Testis (tissue), 3 donors: ENCODE measurements around the gene CCT4. TPM values are rescaled to one million over a fixed set of nuclear protein-coding genes. Genes with fewer than 3 reads are reported as not detected.
A peak's percentile ranks its signal among the peaks of the same experiment; 100 is the strongest.

Experiments used
- DNase-seq: peaks from one replicate; pipeline ENCODE4 v3.0.0-alpha.2; 2019
- H3K27ac ChIP-seq, 2 donors: fragments of 200-600 bp; sonication (generic); one replicate each; pipeline ENCODE4 v1.5.1; 2019
- H3K27me3 ChIP-seq: fragments of 200-600 bp; sonication (generic); one replicate; pipeline ENCODE4 v1.5.1; 2019
- H3K36me3 ChIP-seq: fragments of 200-600 bp; sonication (generic); one replicate; pipeline ENCODE4 v1.5.1; 2017; ENCODE audit warnings: low read depth; ENCODE audit errors: missing control alignments
- H3K4me1 ChIP-seq: fragments of 200-600 bp; sonication (generic); one replicate; pipeline ENCODE4 v1.5.1; 2019
- H3K4me3 ChIP-seq, 2 donors: fragments of 200-600 bp; sonication (generic); one replicate each; pipeline ENCODE4 v1.5.1; 2017 to 2019
- H3K9me3 ChIP-seq: fragments of 200-600 bp; sonication (generic); one replicate; pipeline ENCODE4 v1.5.1; 2017
- POLR2A ChIP-seq: fragments of 450-650 bp; IDR thresholded peaks from one replicate; pipeline ENCODE4 v1.6.1; 2017; ENCODE audit warnings: antibody characterized with exemption, mild to moderate bottlenecking, moderate library complexity
- WGBS, 2 donors: methylation state at CpG; one replicate each; pipeline ENCODE4 v1.1.5; 2018; 5-methylcytosine and 5-hydroxymethylcytosine counted together
- intact Hi-C: fragments of 100-400 bp; cut with DNase I; formaldehyde crosslinking; loops from one replicate; pipeline ENCODE4 v1.15.1; 2023; ENCODE audit warnings: low total_unique reads
- polyA plus RNA-seq: library from polyadenylated mRNA; stranded (reverse); fragments of 350-450 nt; fragmentation: Illumina TruSeq; extraction: RNeasy Lipid Tissue Mini Kit (QIAGEN cat#74804); gene quantifications from one replicate; pipeline ENCODE4 v1.2.3, GENCODE V29; 2014; ENCODE audit warnings: low read depth, low replicate concordance; ENCODE audit not compliant: insufficient read depth
- total RNA-seq, 2 donors: library from RNA; depleted of rRNA; stranded (reverse); fragments of >200 nt; gene quantifications; one replicate each; pipeline ENCODE4 v1.2.3, GENCODE V29; 2016
- TF ChIP-seq, protein P1 (sequence below), 3 experiments: fragments of 450-650 bp in 2 of 3; fragments of 200-600 bp in 1 of 3; sonication (generic) in 1 of 3; IDR thresholded peaks; one replicate each; pipeline ENCODE4 v1.5.1; 2016 to 2019; ENCODE audit warnings: antibody characterized with exemption in 3 of 3, mild to moderate bottlenecking in 2 of 3, moderate library complexity in 1 of 3

Gene CCT4
- total and polyA plus RNA-seq, 3 donors from 2014 or later: 82.3 to 196 (median 82.9) TPM

DNA sequence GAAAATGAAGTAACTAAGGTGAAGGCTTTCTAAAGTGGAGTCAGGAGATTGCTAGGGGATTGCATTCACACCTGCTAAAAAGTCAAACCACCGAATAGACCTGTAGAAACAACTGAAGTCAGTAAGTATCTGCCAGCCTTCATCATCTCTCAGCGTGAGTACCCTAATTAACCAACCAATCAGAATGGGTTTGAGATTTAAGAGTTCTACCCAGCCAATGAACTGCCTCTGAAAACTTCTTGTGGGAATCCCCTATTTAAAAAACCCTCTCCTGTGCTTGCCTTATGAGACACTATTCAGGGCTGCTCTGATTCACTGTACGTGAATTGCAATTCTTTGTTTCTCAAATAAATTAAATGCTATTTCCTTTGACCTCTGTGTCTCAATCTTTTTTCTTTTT is 31.2 kb downstream of the CCT4 start:
- TF ChIP-seq, protein P1, sequence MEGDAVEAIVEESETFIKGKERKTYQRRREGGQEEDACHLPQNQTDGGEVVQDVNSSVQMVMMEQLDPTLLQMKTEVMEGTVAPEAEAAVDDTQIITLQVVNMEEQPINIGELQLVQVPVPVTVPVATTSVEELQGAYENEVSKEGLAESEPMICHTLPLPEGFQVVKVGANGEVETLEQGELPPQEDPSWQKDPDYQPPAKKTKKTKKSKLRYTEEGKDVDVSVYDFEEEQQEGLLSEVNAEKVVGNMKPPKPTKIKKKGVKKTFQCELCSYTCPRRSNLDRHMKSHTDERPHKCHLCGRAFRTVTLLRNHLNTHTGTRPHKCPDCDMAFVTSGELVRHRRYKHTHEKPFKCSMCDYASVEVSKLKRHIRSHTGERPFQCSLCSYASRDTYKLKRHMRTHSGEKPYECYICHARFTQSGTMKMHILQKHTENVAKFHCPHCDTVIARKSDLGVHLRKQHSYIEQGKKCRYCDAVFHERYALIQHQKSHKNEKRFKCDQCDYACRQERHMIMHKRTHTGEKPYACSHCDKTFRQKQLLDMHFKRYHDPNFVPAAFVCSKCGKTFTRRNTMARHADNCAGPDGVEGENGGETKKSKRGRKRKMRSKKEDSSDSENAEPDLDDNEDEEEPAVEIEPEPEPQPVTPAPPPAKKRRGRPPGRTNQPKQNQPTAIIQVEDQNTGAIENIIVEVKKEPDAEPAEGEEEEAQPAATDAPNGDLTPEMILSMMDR (IDR thresholded peaks at IDR 0.05): no peak
- TF ChIP-seq POLR2A: no peak
- intact Hi-C loops: loop anchor here (10.0 kb wide), 1 partner anchor 92 kb away; no protein-coding TSS in a partner anchor
- H3K9me3 ChIP-seq: no peaks in the 10 kb centered on the region
- WGBS, 2 donors: 71 to 75% methylated on average over 3 of the region's 3 CpGs
- no peak overlapping the region for H3K27ac ChIP-seq
- no peaks in the 10 kb centered on the region for H3K36me3 ChIP-seq
- peaks cover 4% of the 10 kb centered on the region for H3K4me1 ChIP-seq
- no peak overlapping the region for H3K4me3 ChIP-seq
- no peak for DNase-seq
- no peaks in the 10 kb centered on the region for H3K27me3 ChIP-seq

DNA sequence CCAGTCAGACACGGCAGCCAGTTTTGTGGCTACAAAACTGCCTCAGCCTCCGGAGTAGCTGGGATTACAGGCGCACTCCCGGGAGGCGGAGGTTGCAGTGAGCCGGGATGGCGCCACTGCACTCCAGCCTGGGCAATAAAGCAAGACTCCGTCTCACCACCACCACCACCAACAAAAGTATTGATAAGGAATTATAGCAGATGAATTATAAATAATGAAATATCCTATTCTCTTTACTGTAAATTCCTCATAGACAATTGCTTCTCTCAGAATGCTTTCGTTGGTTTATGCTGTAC is 33.2 kb downstream of the CCT4 start:
- Histone ChIP-seq H3K9me3 (no peaks in the 10 kb centered on the region), H3K27ac (no peak overlapping the region), H3K27me3 (no peaks in the 10 kb centered on the region), H3K4me1 (peaks cover 4% of the 10 kb centered on the region), H3K36me3 (no peaks in the 10 kb centered on the region), H3K4me3 (peak overlapping the region; percentile 70 to 90)
- WGBS, 2 donors: 25 to 40% methylated on average over 9 of the region's 9 CpGs
- intact Hi-C loops: loop anchor here (10.0 kb wide), 1 partner anchor 90 kb away; no protein-coding TSS in a partner anchor
- TF ChIP-seq POLR2A: no peak
- TF ChIP-seq, protein P1 (IDR thresholded peaks at IDR 0.05): no peak
- DNase-seq: peak; percentile 16

DNA sequence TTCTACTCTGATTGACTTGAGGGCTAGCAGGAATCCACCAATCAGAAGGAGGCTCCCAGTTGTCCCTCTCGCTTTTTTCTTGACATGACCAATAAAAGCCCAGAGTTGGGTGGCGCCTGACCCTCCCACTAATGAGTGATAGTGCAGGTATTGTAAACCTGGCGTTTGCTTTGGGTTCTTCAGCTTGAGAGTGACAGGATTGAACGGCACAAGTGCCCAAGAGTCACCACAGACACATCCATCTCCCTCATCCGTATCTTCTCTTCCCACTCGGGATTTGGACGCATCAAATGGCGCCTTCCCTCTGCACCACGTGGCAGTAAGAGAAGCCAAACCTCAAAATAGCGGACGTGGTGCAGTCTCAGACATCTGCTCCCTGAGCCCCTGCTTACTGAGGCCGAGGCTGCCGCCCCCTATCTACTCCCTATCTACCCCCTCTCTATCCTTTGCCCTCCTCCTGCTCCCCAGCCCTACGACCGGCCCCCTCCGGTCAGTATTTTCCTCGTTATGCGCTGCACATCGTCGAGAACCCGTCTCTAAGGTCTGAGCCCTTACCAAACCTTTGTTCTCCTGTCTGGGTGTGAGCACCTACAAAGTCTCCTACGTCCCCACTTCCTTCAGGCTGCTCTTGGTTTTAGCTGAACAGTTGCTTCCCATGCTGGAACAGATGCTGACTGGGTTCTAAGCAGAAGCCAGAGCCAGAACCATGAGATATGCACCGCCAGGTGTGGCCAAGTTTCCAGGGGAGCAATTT is 33.7 kb downstream of the CCT4 start:
- 1 to 2% methylated on average over 23 of the region's 23 CpGs for whole genome bisulfite sequencing, 2 donors
- Histone ChIP-seq H3K27ac (peak overlapping the region; percentile 74 to 88), H3K4me3 (peak overlapping the region; percentile 70 to 90), H3K36me3 (no peaks in the 10 kb centered on the region), H3K9me3 (no peaks in the 10 kb centered on the region), H3K27me3 (no peaks in the 10 kb centered on the region), H3K4me1 (peaks cover 4% of the 10 kb centered on the region)
- no peak for TF ChIP-seq POLR2A
- TF ChIP-seq, protein P1 (IDR thresholded peaks at IDR 0.05): no peak
- DNase-seq: peak; percentile 97
- intact Hi-C loops: loop anchor here (10.0 kb wide), 1 partner anchor 90 kb away; no protein-coding TSS in a partner anchor

DNA sequence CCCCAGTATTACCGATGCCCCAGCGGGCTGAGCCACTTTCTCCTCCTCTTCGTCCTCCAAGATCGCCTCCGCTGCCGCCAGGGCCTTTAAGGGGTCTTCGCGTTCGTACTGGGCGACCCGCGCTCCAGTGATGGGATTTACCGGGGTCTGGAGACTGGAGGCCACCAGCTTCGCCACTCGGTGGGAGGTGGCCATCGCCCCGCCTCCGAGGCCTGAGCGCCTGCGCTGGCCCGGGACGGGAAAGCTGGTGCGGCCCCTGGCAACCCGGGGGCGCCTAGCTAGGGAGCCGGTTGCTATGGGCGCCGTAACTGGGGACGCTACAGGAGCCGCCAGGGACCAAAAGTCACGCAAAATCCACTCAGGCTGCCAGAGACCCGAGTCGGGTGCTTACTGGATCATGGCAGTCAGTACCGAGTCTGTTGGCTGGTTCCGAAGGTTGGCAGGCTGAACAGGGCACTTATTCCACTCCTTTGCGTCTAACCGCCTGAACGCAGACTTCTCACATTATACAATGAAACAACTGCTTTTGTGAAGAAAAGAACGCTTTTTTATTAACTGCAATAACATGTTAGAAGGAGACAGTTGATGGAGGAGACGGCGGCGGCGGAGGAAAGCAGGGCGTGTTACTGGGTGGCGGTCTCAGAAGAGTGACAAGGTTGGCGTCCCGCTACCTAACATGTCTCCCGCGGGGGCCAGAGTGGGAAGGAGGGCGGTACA is 34.5 kb downstream of the CCT4 start, which contains the start of gene FAM161A:
Gene FAM161A, minus strand, starts transcription at position 214 of the 717 bp plus-strand sequence. Its CDS starts 19 bp downstream, at position 195.
- TF ChIP-seq POLR2A: no peak
- TF ChIP-seq, protein P1 (IDR thresholded peaks at IDR 0.05): no peak
- peaks cover 4% of the 10 kb centered on the region for H3K4me1 ChIP-seq
- no peaks in the 10 kb centered on the region for H3K36me3 ChIP-seq
- 0 to 1% methylated on average over 31 to 50 of the region's 50 CpGs for WGBS, 2 donors
- intact Hi-C loops: loop anchor here (10.0 kb wide), 1 partner anchor 89 kb away; no protein-coding TSS in a partner anchor
- H3K9me3 ChIP-seq: no peaks in the 10 kb centered on the region
- H3K27ac ChIP-seq: peak within 1 kb of the TSS; percentile 74 to 88
- peak; percentile 93 for DNase-seq
- H3K4me3 ChIP-seq: peak within 1 kb of the TSS; percentile 70 to 90
- H3K27me3 ChIP-seq: no peaks in the 10 kb centered on the region
